HG02678 (cell line): Measurements from ENCODE around the gene SYNGAP1.
"Not testable (repeated sequence)": the region's sequence is repeated elsewhere in the genome, so short reads cannot be mapped to it uniquely, and the experiment has no call there.

Source experiments
- ATAC-seq: cut with Tn5 transposase; IDR thresholded peaks from one replicate; pipeline ENCODE4 v1.9.1; 2021; ENCODE audit warnings: mild to moderate bottlenecking, moderate library complexity; ENCODE audit not compliant: unreplicated experiment

SYNGAP1 gene

GRCh38 chr6:33399881-33400280, 20.0 kb upstream of the SYNGAP1 start:
- ATAC-seq, result not testable (repeated sequence)

GRCh38 chr6:33404884-33405283, 15.0 kb upstream of the SYNGAP1 start:
- ATAC-seq, result no peak

GRCh38 chr6:33405386-33405940, 14.4 kb upstream of the SYNGAP1 start:
- no peak for ATAC-seq

GRCh38 chr6:33406126-33406525, 13.7 kb upstream of the SYNGAP1 start:
- ATAC-seq, result no peak

DNA sequence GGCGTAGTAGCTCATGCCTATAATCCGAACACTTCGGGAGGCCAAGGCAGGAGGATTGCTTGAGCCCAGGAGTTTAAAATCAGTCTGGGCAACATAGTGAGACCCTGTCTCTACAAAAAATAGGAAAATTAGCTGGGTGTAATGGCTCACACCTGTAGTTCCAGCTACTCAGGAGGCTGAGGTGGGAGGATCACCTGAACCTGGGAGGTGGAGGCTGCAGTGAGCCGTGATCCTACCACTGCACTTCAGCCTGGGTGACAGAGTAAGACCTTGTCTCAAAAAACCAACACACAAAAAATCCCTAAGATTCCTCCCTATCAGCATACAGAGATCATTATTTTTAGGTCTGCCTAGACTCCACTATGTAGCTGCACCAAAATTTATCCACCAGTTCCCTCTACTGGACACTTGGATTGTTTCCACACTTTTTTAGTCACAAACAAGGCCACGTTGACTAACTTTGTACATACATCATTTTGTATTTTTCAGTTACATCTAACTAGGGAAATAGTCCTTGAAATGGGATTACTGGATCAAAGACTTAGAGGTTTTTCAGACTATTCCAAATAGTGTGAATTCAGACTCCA, 12.6 kb upstream of the SYNGAP1 start:
- no peak for ATAC-seq

DNA sequence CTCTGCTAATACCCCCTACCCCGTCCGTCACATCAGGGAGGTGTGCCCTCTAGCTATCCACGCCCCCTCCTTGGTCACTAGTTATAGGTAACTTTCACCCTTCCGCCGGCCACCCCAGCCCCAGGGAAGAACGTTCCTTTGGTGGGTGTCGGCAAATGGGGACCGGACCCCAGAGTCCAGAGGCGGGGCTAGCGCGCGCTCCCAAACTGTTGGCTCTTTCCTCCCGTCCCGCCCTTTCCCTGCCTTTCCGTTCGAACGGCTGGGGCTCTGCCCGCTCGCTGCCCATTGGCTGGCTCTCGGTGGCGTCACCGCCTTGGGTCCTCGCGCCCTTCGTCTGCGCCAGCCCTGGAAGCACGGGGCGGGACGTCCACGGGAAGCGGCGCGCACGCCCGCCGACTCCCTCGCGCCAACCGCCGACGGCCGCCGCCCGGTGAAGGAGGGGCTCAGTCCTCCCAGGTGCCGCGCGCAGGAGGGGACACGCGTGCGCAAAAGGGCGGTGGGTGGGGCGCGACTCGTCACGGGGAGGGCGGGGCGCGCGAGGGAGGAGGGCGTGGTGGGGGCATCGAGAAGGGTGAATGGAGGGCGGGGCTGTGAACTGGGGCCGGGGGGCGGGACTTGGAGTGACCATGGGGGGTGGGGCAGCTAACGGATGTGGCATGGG, 9.7 kb upstream of the SYNGAP1 start:
- ATAC-seq, result peak; percentile 90

GRCh38 chr6:33410711-33411631, 8.9 kb upstream of the SYNGAP1 start, which contains the start of gene PHF1:
TSS of gene PHF1 (plus strand) at chr6:33411014. CDS start at chr6:33412264, 1,250 bp downstream.
- ATAC-seq, result peak; percentile 27

DNA sequence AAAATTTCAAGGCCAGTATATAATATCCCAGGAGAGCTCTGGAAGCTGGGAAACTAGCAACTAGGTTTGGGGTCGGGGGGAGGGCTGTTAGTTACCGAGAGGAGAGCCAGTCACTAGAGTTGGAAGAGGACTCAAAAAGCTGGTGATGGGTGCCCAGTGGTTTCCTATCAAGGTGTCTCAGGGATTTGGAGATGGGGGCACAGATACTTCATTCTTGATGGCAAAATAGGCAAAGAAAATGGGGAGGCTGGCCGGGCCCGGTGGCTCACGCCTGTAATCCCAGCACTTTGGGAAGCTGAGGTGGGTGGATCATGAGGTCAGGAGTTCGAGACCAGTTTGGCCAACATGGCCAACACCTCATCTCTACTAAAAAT, 8.2 kb upstream of the SYNGAP1 start:
- ATAC-seq, result no peak

DNA sequence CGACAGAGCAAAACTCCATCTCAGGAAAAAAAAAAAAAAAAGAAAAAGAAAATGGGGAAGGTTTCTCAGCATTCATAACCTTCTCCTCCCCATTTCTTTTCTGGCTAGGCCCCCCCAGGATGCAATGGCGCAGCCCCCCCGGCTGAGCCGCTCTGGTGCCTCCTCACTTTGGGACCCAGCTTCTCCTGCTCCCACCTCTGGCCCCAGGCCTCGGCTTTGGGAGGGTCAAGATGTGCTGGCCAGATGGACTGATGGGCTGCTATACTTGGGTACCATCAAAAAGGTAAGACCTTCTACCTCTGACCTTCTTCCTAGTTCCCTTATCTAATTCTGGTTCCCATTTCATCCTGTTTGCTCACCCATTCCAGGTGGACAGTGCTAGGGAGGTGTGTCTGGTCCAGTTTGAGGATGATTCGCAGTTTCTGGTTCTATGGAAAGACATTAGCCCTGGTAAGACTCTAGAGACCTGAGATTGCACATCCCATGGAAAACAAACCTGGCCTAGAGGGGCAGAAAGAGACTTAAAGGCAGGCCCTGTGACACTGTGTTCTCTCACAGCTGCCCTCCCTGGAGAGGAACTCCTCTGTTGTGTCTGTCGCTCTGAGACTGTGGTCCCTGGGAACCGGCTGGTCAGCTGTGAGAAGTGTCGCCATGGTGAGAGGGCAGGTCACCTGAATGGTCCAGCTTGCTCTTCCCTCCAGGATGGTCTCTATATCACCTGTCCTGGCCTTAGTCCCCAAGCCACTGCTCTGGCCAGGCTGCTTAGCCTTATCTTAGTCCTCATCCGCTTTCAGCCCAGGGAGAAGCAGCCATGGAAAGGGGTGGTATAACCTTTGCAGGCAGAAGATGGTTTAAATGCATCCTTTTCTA, 7.5 kb upstream of the SYNGAP1 start:
- no peak for ATAC-seq

DNA sequence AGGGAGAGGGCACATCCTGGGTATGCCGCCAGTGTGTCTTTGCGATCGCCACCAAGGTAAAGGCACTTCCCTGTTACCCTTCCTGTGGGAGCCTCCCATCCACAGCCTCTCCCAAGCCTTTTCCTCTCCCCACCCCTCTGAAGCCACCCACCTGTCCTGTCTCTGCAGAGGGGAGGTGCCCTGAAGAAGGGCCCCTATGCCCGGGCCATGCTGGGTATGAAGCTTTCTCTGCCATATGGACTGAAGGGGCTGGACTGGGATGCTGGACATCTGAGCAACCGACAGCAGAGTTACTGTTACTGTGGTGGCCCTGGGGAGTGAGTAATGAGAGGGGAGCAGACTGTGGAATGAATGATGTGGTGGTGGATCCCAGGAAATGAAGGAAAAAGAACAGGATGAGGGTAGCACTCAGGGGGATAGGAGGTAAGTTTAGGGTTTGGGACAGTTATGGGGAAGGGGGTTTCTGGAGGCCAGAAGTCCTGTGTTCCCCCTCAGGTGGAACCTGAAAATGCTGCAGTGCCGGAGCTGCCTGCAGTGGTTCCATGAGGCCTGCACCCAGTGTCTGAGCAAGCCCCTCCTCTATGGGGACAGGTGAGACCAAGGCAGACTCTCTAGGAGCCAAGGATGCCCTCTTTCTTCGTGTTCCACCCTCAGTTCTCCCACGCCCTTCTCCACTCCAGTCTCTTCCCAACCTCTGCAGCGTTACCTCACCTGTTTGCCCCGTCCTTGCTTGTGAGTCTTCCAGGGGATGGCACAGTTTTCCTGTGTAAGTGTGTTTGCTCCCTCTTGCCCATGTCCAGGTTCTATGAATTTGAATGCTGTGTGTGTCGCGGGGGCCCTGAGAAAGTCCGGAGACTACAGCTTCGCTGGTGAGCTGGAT, 6.4 kb upstream of the SYNGAP1 start:
- ATAC-seq, result no peak

DNA sequence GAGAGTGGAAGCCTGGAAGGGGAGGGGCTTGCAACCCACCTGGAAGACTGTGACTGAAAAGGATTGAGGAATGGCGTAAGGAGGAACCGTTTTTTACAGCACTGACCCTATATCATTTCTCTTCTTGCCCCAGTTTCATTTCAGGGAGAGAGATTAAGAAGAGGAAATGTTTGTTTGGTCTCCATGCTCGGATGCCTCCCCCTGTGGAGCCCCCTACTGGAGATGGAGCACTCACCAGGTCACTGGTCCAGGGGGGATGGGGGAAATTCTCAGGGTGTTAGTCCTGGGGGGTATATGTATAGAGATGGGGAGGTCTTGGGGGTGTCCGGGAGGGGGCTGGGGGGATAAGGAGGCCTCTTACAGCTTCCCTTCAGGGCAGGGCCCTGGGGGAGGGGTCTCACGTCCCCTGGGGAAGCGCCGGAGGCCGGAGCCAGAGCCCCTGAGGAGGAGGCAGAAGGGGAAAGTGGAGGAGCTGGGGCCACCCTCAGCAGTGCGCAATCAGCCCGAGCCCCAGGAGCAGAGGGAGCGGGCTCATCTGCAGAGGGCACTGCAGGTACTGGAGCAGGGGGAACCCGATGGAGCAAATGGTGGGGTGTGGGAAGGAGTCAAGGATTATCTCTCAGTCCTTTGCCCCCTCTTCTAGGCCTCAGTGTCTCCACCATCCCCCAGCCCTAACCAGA, 5.1 kb upstream of the SYNGAP1 start:
- no peak for ATAC-seq

DNA sequence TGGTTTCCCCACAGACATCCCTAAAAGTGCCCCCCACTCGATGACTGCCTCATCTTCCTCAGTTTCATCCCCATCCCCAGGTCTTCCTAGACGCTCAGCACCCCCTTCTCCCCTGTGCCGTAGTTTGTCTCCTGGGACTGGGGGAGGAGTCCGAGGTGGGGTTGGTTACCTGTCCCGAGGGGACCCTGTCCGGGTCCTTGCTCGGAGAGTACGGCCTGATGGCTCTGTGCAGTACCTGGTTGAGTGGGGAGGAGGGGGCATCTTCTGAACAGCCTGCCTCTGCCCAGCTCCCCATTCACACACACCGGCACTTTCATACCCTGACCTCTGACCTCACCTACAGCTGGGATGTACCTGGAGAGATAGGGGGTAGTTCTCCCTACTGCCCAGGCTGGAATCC, 4.0 kb upstream of the SYNGAP1 start:
- ATAC-seq, result no peak

GRCh38 chr6:33416386-33417127, 3.3 kb upstream of the SYNGAP1 start:
- no peak for ATAC-seq

DNA sequence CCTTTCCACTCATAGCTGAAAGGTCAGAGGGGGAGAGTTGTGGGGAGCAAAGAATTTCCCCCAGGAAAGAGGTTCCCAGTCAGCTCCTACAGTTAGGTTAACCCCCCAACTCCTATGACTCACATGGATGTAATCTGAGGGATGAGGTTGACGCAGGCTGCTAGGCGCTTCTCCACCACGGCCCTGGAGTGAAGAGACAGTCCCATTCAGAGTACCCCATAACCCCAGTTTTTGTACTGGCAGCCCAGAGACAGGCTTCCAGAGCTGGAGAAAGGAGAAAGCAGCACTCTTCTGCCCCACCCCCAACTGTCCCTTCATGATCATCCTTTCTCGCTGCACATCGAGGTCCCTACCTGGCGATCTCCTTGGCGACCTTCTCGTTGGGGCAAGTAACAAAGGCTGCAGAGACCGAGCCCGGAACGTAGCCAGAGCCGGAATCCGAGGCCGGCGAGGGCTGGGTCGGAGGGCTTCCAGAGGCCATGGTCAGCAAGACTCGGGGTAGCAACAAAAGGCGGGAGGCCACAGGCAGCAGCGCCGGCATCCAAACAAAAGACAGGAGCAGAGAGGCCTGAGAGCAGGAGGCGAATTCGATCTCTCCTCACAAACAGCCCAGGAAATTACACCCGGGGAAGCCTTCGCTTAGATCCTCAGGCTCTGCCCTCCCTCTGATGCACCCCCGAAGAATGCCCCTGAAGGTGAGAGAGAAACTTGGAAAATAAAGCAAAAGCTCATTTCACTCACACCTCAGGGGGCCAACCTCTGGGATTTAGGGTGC, 2.5 kb upstream of the SYNGAP1 start:
- ATAC-seq, result no peak

- peak; percentile 91 for ATAC-seq
These were observed 1.8 kb upstream of the SYNGAP1 start, which contains the start of gene CUTA for GRCh38 chr6:33417903-33418689. TSS of gene CUTA (minus strand) at chr6:33418107. CDS start at chr6:33418000, 107 bp downstream.

DNA sequence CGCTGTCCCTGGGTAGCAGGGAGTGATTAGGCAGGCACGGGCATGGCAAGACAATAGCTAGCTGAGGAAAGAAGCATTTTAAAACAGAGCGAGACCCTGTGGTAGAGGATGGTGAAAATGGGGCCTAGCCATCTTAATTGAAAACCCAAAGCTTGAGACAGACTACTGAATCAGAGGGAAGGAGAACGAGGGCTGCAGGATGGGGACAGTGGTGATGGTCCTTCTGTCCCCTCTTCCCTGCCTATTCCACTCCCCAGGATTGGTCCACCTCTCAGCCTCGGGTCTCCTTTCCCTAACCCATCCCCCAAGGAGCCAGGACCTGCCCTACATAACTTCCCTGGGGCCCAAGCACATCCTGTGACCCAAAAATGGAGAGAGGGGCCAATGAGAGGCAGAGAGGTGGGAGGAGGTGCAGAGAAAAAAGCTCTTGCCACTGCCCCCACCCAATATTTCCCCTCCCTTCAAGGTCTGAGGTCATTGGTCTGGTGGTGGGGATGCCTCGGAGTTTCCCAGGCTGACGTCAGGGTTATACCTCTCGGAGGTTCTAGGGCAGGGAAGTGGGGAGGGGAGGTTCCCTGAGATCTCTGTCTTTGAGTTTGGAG, 1.1 kb upstream of the SYNGAP1 start:
- no peak for ATAC-seq
